Urinary bladder (tissue), 4 donors: ENCODE results near the gene HESX1. TPM values are rescaled to one million over a fixed set of nuclear protein-coding genes. Genes with fewer than 3 reads are reported as not detected.

Experiments used
- DNase-seq: peaks from one replicate; pipeline ENCODE4 v3.0.0-alpha.2; 2015; ENCODE audit errors: extremely low spot score
- H3K27ac ChIP-seq: one replicate; pipeline ENCODE4 v1.5.1; 2013; ENCODE audit warnings: low read depth, mild to moderate bottlenecking, moderate library complexity
- H3K36me3 ChIP-seq: one replicate; pipeline ENCODE4 v1.6.1; 2013; ENCODE audit warnings: mild to moderate bottlenecking, moderate library complexity; ENCODE audit not compliant: insufficient read depth
- H3K4me1 ChIP-seq: one replicate; pipeline ENCODE4 v1.6.1; 2013; ENCODE audit warnings: mild to moderate bottlenecking, moderate library complexity; ENCODE audit not compliant: insufficient read depth
- H3K4me3 ChIP-seq: one replicate; pipeline ENCODE4 v1.5.1; 2013; ENCODE audit warnings: low read depth, low read length
- WGBS: extraction: QIAGEN DNeasy Blood & Tissue Kit; methylation state at CpG from one replicate; pipeline ENCODE4 v1.1.7; 2013; 5-methylcytosine and 5-hydroxymethylcytosine counted together
- polyA plus RNA-seq: library from polyadenylated mRNA; stranded (reverse); fragments of 200-250 nt; gene quantifications from one replicate; pipeline ENCODE4 v1.2.3, GENCODE V29; 2013
- total RNA-seq: library from RNA; depleted of rRNA; stranded (reverse); fragments of >200 nt; gene quantifications from one replicate; pipeline ENCODE4 v1.2.3, GENCODE V29; 2014
- donor health status: healthy with polysubstance abuse.
- donor health status: healthy.

HESX1 gene
- total and polyA plus RNA-seq, 2 donors: 1.1 to 2.3 TPM

DNA sequence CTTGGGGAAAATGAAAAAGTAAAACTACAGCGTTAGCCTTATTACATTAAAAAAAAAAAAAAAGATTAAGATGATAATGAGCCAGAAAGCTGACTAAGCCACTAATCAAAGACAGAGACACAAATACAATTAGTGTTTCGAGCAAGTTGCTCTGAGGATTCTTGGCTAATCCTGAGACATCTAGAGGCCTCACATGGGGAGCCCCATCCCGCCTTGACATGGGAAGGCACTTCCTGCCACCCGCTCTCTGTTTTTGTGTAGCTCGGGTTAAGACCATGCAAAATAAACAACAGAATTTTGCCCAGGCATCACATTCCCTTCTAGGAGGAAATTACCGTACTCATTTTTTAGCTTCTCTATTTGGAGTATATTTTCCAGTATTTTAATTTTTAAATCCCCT, 15.3 kb downstream of the HESX1 start:
- 43% methylated on average over 6 of the region's 6 CpGs for WGBS
- H3K4me3 ChIP-seq: no peak overlapping the region
- H3K36me3 ChIP-seq: no peaks in the 10 kb centered on the region
- H3K27ac ChIP-seq: no peak overlapping the region
- no peak for DNase-seq
- no peaks in the 10 kb centered on the region for H3K4me1 ChIP-seq

DNA sequence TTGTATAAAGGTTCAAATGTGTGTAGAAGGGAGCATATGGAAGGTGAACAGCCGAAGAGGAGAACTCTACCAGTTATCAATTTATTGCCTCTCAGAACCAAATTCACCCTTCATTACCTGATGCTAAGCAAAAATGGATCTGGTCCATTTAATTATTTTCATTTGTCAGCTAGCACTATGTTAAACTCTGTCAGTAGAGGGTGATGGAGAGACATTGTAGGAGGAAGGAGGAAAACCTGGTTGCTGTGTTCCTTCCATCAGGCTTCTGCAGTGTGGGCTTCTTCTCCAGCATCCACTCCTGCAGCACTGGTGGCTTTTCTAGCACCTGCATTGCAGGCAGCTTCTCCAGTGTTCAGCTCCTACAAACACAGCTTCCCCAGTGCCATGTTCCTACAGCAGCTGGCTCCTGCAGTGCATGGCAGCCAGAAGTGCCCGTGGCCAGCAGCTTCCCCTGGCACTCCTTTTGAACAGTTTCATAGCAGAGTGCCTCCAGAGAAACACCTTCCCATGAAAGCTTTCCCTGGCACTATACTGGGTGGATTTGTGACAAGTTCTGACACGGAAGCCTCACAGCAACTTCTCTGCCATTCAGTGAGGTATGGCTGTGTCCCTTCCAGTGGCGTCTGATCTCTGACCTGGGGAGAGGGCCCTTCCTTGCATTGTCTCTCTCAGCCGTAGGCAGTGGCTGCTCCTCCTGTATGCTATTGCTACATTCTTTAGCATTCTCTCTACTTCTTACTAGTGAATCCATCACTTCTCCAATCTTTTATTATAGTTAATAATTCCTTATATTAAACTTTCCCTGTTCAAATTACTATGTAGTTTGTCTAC, 20.0 kb downstream of the HESX1 start:
- 76% methylated on average over 5 of the region's 5 CpGs for WGBS
- no peaks in the 10 kb centered on the region for H3K36me3 ChIP-seq
- no peak overlapping the region for H3K27ac ChIP-seq
- H3K4me1 ChIP-seq: no peaks in the 10 kb centered on the region
- H3K4me3 ChIP-seq: no peak overlapping the region
- no peak for DNase-seq

DNA sequence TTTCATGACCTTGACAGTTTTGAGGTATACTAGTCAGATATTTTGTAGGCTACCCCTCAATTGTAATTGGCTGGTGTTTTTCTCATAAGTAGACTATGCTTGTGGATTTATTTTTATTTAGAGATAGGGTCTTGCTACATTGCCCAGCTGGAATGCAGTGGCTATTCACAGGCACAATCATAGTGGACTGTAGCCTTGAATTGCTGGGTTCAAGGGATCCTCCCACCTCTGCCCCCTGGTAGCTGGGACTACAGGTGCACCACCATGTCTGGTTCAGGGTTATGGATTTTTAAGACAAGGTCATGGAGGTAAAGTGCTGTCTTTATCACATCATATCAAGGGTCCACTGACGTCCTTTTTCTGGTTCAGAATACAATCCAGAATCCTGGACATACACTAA, 23.7 kb downstream of the HESX1 start:
- no peak for DNase-seq
- WGBS: 65% methylated on average over 1 of the region's 1 CpG
- Histone ChIP-seq H3K4me1 (no peaks in the 10 kb centered on the region), H3K36me3 (no peaks in the 10 kb centered on the region), H3K4me3 (no peak overlapping the region), H3K27ac (no peak overlapping the region)

DNA sequence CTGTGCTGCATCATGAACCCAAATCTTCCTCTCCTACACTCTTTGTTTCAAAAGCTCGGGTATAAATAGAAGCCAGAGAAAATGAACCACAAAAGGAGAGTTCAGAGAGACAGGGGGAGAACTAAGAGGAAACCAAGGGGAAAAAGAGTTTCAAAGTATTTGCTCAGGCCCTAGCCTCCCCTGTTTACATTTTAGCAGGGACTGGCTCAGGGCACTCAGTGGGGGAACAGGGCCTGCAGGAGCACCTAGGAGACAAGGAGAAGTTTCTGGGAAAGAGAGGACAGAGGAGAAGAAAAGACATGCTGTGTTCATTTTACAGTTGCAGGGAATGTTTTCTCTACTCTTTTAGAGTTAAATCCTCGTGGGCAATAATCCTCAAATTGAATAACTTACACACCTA, 26.1 kb downstream of the HESX1 start:
- Histone ChIP-seq H3K27ac (no peak overlapping the region), H3K36me3 (no peaks in the 10 kb centered on the region), H3K4me1 (no peaks in the 10 kb centered on the region), H3K4me3 (no peak overlapping the region)
- 58% methylated on average over 2 of the region's 2 CpGs for WGBS
- no peak for DNase-seq

DNA sequence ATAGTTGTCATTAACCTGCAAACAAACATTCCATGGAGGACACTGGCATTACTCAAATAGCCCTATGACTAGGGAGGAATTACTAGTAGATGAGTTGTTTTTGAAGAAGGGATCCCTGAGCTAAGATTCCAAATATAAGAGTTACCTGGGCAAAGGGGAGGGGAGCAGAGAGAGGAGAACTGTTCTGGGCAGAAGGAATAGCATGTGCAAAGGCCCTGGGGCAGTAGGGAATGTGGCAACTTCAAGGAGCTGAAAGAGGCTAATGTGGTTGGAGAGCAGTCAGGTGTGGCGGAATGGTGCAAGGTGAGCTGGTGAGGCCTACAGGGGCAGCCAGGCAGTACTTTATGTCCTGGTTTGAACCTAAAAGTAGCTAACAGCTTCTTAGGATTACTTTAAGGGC, 28.8 kb downstream of the HESX1 start:
- DNase-seq: no peak
- 98% methylated on average over 1 of the region's 1 CpG for WGBS
- Histone ChIP-seq H3K4me3 (no peak overlapping the region), H3K27ac (no peak overlapping the region), H3K4me1 (no peaks in the 10 kb centered on the region), H3K36me3 (no peaks in the 10 kb centered on the region)

DNA sequence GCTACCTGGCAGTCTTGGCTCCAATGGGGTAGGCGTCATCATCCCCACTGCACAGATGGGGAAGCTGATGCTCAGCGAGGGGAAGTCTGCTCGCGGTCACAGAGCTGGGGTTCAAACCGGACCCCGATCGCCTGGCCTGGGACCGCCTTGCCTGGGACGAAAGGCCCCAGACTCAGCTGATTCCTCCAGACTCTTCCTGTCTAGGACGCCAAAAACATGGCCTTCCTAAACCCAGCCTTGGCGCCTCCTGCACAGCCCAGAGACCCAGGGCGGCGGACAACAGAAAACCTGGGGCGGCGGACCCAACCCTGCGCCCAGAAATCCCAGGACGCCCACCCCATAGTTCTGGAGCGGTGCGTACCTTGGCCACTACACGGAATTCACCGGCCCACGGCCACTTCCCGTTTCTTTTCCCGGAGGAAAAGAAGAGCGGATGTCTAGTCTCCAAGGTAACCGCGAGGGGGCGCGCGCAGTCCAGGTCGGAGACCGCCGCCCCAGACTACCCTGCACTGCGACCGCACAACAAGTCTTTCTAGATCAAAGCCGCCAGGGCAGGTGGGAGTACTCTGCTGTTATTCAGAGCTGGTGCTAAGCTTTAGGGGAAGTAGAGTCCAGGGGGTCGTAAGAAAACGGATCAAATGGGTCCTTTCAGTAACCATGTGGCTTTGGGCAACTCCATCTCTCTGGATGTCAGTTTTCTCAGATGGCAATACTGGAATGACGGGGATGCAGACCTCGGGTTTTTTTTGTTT, 29.7 kb downstream of the HESX1 start:
- WGBS: 10% methylated on average over 40 of the region's 40 CpGs
- no peaks in the 10 kb centered on the region for H3K36me3 ChIP-seq
- H3K4me3 ChIP-seq: peak overlapping the region; percentile 50
- H3K4me1 ChIP-seq: no peaks in the 10 kb centered on the region
- no peak overlapping the region for H3K27ac ChIP-seq
- no peak for DNase-seq

DNA sequence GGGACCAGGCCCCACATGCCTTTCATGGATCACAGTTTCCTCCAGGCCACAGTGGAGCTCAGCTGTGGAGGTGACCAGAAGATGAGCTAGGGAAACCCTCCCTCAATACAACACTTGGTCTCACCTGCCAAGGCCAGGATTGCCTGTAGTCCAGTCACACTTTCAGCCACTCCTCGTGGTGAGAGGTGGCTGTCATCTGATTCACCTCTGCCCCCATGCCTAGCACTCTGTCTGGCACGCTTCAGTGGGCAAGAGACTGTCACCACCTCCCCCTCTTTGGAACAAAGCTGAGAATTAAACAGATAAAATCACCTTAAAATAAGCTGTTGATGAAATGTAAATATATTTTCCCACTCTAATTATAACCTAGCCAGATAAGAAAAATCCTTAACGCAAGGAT, 30.7 kb downstream of the HESX1 start:
- DNase-seq: no peak
- H3K36me3 ChIP-seq: no peaks in the 10 kb centered on the region
- 69% methylated on average over 3 of the region's 3 CpGs for WGBS

GRCh38 chr3:57168151-57168550, 31.6 kb downstream of the HESX1 start:
- WGBS: 56% methylated on average over 2 of the region's 2 CpGs
- Histone ChIP-seq H3K4me3 (no peak overlapping the region), H3K36me3 (no peaks in the 10 kb centered on the region), H3K27ac (no peak overlapping the region), H3K4me1 (no peaks in the 10 kb centered on the region)
- no peak for DNase-seq

More for the DNA sequence above, 30.7 kb downstream of the HESX1 start:
- Histone ChIP-seq H3K27ac (no peak overlapping the region), H3K4me1 (no peaks in the 10 kb centered on the region), H3K4me3 (no peak overlapping the region)

- Histone ChIP-seq H3K4me3 (no peak overlapping the region), H3K27ac (no peak overlapping the region), H3K4me1 (no peaks in the 10 kb centered on the region), H3K36me3 (no peaks in the 10 kb centered on the region)
- DNase-seq: no peak
- 72% methylated on average over 2 of the region's 2 CpGs for WGBS
Observed at GRCh38 chr3:57166660-57167059, 33.1 kb downstream of the HESX1 start.

DNA sequence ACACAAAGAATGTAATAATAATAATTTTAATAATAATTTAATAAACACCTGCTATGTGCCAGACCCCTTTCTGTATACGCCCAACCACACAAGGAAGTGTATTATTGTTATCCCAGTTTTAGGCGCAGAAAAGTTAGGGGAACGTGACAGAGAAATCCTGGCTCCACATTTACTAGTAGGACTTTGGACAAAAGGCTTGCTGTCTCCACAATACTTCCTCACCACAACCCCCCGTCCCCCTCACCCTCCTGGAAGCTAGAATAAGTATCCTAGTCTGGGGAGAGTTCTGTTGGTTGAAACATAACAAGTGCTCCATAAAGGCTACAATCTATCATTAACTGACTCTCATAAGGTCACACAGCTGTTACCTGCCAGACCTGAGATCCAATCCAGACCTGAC, 34.1 kb downstream of the HESX1 start:
- H3K36me3 ChIP-seq: no peaks in the 10 kb centered on the region
- H3K27ac ChIP-seq: no peak overlapping the region
- 20% methylated on average over 4 of the region's 4 CpGs for WGBS
- H3K4me3 ChIP-seq: no peak overlapping the region
- DNase-seq: no peak
- peaks cover 2% of the 10 kb centered on the region for H3K4me1 ChIP-seq

- H3K27ac ChIP-seq: no peak within 1 kb of the TSS
- no peaks in the 10 kb centered on the region for H3K36me3 ChIP-seq
- H3K4me1 ChIP-seq: peaks cover 2% of the 10 kb centered on the region
- DNase-seq: no peak
- WGBS: under 1% methylated on average over 98 of the region's 98 CpGs
- H3K4me3 ChIP-seq: peak within 1 kb of the TSS; percentile 70
Observed at GRCh38 chr3:57164657-57165573, 34.9 kb downstream of the HESX1 start, which contains the start of gene IL17RD. Gene IL17RD (minus strand): TSS chr3:57165353. CDS start chr3:57165286, 67 bp downstream.

DNA sequence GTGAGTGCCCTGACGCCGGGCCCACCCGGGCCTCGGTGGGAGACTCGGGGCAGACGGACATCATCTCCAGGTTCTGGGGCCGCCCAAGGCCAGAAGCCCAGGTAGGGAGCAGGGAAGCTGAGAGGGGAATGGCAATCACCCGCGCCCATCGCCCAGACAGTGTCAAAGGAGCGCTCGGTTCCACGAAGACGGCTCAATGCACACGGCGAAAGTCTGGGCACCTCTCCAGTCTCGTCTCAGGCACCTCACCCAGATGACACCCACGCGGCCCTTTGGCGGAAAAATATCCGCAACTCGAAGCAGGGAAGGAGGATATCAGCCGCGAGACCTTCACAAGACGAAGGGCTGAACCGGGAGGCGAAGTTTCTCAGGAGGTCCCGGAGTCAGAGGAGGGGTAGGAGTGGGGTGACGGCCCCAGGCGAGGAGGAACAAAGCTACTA, 35.5 kb downstream of the HESX1 start:
- peaks cover 2% of the 10 kb centered on the region for H3K4me1 ChIP-seq

DNA sequence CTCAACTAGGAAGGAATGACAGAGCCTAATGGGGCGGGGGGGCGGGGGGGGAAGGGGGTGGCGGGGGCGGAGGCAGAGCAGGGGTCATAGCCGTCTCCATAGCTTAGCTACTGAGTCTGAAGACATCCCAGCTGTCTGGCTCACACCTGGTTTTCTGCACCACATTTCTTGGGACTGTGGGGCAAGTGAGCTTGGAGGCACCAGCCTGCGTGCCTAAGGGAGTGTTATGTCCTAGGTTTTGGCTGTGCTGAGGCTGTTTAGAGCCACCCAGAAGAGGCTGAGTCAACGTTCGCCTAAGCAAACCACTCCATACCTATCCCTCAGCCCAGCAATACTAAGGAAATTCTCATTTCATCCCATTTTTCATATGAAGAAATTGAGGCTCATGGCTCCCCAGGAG, 36.0 kb downstream of the HESX1 start:
- H3K27ac ChIP-seq: no peak overlapping the region
- peaks cover 3% of the 10 kb centered on the region for H3K4me1 ChIP-seq
- H3K4me3 ChIP-seq: no peak overlapping the region
- H3K36me3 ChIP-seq: no peaks in the 10 kb centered on the region
- WGBS: 16% methylated on average over 8 of the region's 8 CpGs
- no peak for DNase-seq

More for the DNA sequence above, 35.5 kb downstream of the HESX1 start:
- no peak for DNase-seq
- peak overlapping the region; percentile 70 for H3K4me3 ChIP-seq
- no peak overlapping the region for H3K27ac ChIP-seq
- WGBS: 4% methylated on average over 30 of the region's 30 CpGs
- no peaks in the 10 kb centered on the region for H3K36me3 ChIP-seq
